HUES6 (cell line): Measurements from ENCODE around the gene SOCS2.

Source experiments
- H3K27ac ChIP-seq: 2 replicates; pipeline ENCODE4 v1.7.0; 2013; ENCODE audit warnings: low read depth, mild to moderate bottlenecking, low read length, inconsistent platforms
- H3K27me3 ChIP-seq: 2 replicates; pipeline ENCODE4 v1.6.1; 2013; ENCODE audit warnings: low read length; ENCODE audit not compliant: control insufficient read depth, insufficient read depth
- H3K36me3 ChIP-seq: 2 replicates; pipeline ENCODE4 v1.6.1; 2013; ENCODE audit warnings: low read length; ENCODE audit not compliant: control insufficient read depth, insufficient read depth
- H3K4me1 ChIP-seq: 2 replicates; pipeline ENCODE4 v1.6.1; 2013; ENCODE audit warnings: low read length; ENCODE audit not compliant: control insufficient read depth, insufficient read depth
- H3K4me3 ChIP-seq: 2 replicates; pipeline ENCODE4 v1.5.1; 2013; ENCODE audit warnings: low read depth, low read length
- H3K9ac ChIP-seq: one replicate; pipeline ENCODE4 v1.6.1; 2013; ENCODE audit warnings: mild to moderate bottlenecking, low read length
- H3K9me3 ChIP-seq: 2 replicates; pipeline ENCODE4 v1.6.1; 2013; ENCODE audit warnings: low read depth, low read length; ENCODE audit not compliant: control insufficient read depth, insufficient read depth

SOCS2 gene

GRCh38 chr12:93581370-93581769 is 8.9 kb downstream of the SOCS2 start:
- Histone ChIP-seq H3K36me3 (peaks cover 14% of the 10 kb centered on the region; the same call in 1 of the 2 replicates), H3K4me3 (no peak overlapping the region), H3K9me3 (no peaks in the 10 kb centered on the region), H3K4me1 (peaks cover 24% of the 10 kb centered on the region), H3K27ac (no peak overlapping the region), H3K9ac (no peak overlapping the region), H3K27me3 (no peaks in the 10 kb centered on the region)

GRCh38 chr12:93582351-93582750 is 9.9 kb downstream of the SOCS2 start:
- Histone ChIP-seq H3K9ac (no peak overlapping the region), H3K36me3 (peaks cover 5% of the 10 kb centered on the region; the same call in 1 of the 2 replicates), H3K27ac (no peak overlapping the region), H3K9me3 (no peaks in the 10 kb centered on the region), H3K4me3 (no peak overlapping the region), H3K27me3 (no peaks in the 10 kb centered on the region), H3K4me1 (peaks cover 24% of the 10 kb centered on the region)

- H3K4me3 ChIP-seq = peak overlapping the region; percentile 29; the same call in 1 of the 2 replicates
- H3K27me3 ChIP-seq = no peaks in the 10 kb centered on the region
- H3K9ac ChIP-seq = no peak overlapping the region
- H3K4me1 ChIP-seq = peaks cover 28% of the 10 kb centered on the region
- peak overlapping the region; percentile 62 for H3K27ac ChIP-seq
- no peaks in the 10 kb centered on the region for H3K9me3 ChIP-seq
- H3K36me3 ChIP-seq = peaks cover 5% of the 10 kb centered on the region; the same call in 1 of the 2 replicates
Measured at GRCh38 chr12:93583627-93584392, 11.3 kb downstream of the SOCS2 start.

- Histone ChIP-seq H3K4me1 (peaks cover 28% of the 10 kb centered on the region), H3K36me3 (no peaks in the 10 kb centered on the region; the same call in 1 of the 2 replicates), H3K4me3 (no peak overlapping the region), H3K9me3 (no peaks in the 10 kb centered on the region), H3K27ac (no peak overlapping the region), H3K27me3 (no peaks in the 10 kb centered on the region), H3K9ac (no peak overlapping the region)
Measured at GRCh38 chr12:93585247-93585646, 12.8 kb downstream of the SOCS2 start.

- no peak overlapping the region for H3K4me3 ChIP-seq
- H3K4me1 ChIP-seq = peaks cover 28% of the 10 kb centered on the region
Measured at GRCh38 chr12:93587611-93588010, 15.1 kb downstream of the SOCS2 start.

GRCh38 chr12:93589081-93589480 is 16.6 kb downstream of the SOCS2 start:
- peaks cover 8% of the 10 kb centered on the region; the same call in 1 of the 2 replicates for H3K27me3 ChIP-seq
- no peak overlapping the region for H3K9ac ChIP-seq
- no peak overlapping the region for H3K4me3 ChIP-seq
- peaks cover 28% of the 10 kb centered on the region for H3K4me1 ChIP-seq
- no peaks in the 10 kb centered on the region for H3K9me3 ChIP-seq
- no peaks in the 10 kb centered on the region for H3K36me3 ChIP-seq
- no peak overlapping the region for H3K27ac ChIP-seq

More at GRCh38 chr12:93587611-93588010, 15.1 kb downstream of the SOCS2 start:
- H3K36me3 ChIP-seq = no peaks in the 10 kb centered on the region
- H3K9ac ChIP-seq = no peak overlapping the region
- H3K9me3 ChIP-seq = no peaks in the 10 kb centered on the region
- no peak overlapping the region for H3K27ac ChIP-seq
- H3K27me3 ChIP-seq = peaks cover 8% of the 10 kb centered on the region; the same call in 1 of the 2 replicates

- Histone ChIP-seq H3K36me3 (no peaks in the 10 kb centered on the region), H3K27me3 (peaks cover 8% of the 10 kb centered on the region; the same call in 1 of the 2 replicates), H3K4me1 (peaks cover 20% of the 10 kb centered on the region), H3K9me3 (no peaks in the 10 kb centered on the region), H3K9ac (peak overlapping the region; percentile 81), H3K4me3 (peak overlapping the region; percentile 69), H3K27ac (peak overlapping the region; percentile 15; the same call in 1 of the 2 replicates)
Measured at GRCh38 chr12:93591137-93591868, 18.8 kb downstream of the SOCS2 start.

GRCh38 chr12:93592641-93593406 is 20.3 kb downstream of the SOCS2 start:
- H3K4me1 ChIP-seq = peaks cover 17% of the 10 kb centered on the region
- no peaks in the 10 kb centered on the region for H3K9me3 ChIP-seq
- peaks cover 8% of the 10 kb centered on the region; the same call in 1 of the 2 replicates for H3K27me3 ChIP-seq
- H3K9ac ChIP-seq = no peak overlapping the region
- no peak overlapping the region for H3K4me3 ChIP-seq
- no peaks in the 10 kb centered on the region for H3K36me3 ChIP-seq
- H3K27ac ChIP-seq = no peak overlapping the region

- Histone ChIP-seq H3K9me3 (no peaks in the 10 kb centered on the region), H3K9ac (no peak overlapping the region), H3K27me3 (peaks cover 8% of the 10 kb centered on the region; the same call in 1 of the 2 replicates), H3K4me3 (no peak overlapping the region), H3K36me3 (no peaks in the 10 kb centered on the region), H3K27ac (no peak overlapping the region), H3K4me1 (peaks cover 16% of the 10 kb centered on the region)
Measured at GRCh38 chr12:93593843-93594242, 21.4 kb downstream of the SOCS2 start.

- no peaks in the 10 kb centered on the region for H3K9me3 ChIP-seq
- H3K27ac ChIP-seq = no peak overlapping the region
- no peaks in the 10 kb centered on the region for H3K36me3 ChIP-seq
- peaks cover 16% of the 10 kb centered on the region for H3K4me1 ChIP-seq
- H3K4me3 ChIP-seq = no peak overlapping the region
- peaks cover 8% of the 10 kb centered on the region; the same call in 1 of the 2 replicates for H3K27me3 ChIP-seq
- H3K9ac ChIP-seq = no peak overlapping the region
Measured at GRCh38 chr12:93594766-93595311, 22.4 kb downstream of the SOCS2 start.
